Measurements from ENCODE around the gene SAXO1.
"Not testable (repeated sequence)": the region's sequence is repeated elsewhere in the genome, so short reads cannot be mapped to it uniquely, and the experiment has no call there.

The SAXO1 gene

GRCh38 chr9:19033015-19033414 lies at the start of gene SAXO1:
Gene SAXO1, minus strand, starts transcription at chr9:19033209. Its CDS starts 301 bp downstream, at chr9:19032908.
- DNase-seq = no peak

- no peak for DNase-seq
These were observed 41.8 kb upstream of the SAXO1 start for GRCh38 chr9:19074836-19075235.

- DNase-seq = no peak
These were observed 41.2 kb upstream of the SAXO1 start for GRCh38 chr9:19074229-19074628.

- no peak for DNase-seq
These were observed 24.0 kb upstream of the SAXO1 start for GRCh38 chr9:19057033-19057432.

- DNase-seq = no peak
These were observed 17.9 kb upstream of the SAXO1 start for GRCh38 chr9:19050637-19051591.

GRCh38 chr9:19049917-19050636 lies 17.1 kb upstream of the SAXO1 start:
- peak in 2 of 3 experiments; percentile 9 to 62 for DNase-seq

GRCh38 chr9:19048966-19049916 lies 16.2 kb upstream of the SAXO1 start, which contains the start of gene RRAGA:
Gene RRAGA, plus strand, starts transcription at chr9:19049427. Its CDS starts 233 bp downstream, at chr9:19049660.
- DNase-seq = peak; percentile 91 to 97 (median 94)

GRCh38 chr9:19036611-19037010 lies 3.6 kb upstream of the SAXO1 start:
- no peak for DNase-seq

GRCh38 chr9:19032406-19032805 lies 603 bp downstream of the SAXO1 start:
- DNase-seq = peak in 1 of 3 experiments; percentile 46

- no peak for DNase-seq
These were observed 2.1 kb downstream of the SAXO1 start for GRCh38 chr9:19030899-19031298.

- peak; percentile 37 to 76 (median 65) for DNase-seq
These were observed 4.1 kb downstream of the SAXO1 start for GRCh38 chr9:19028835-19029451.

GRCh38 chr9:19027825-19028224 lies 5.2 kb downstream of the SAXO1 start:
- DNase-seq = no peak

GRCh38 chr9:19026375-19026774 lies 6.6 kb downstream of the SAXO1 start:
- DNase-seq = no peak

- DNase-seq = no peak
These were observed 9.9 kb downstream of the SAXO1 start for GRCh38 chr9:19023078-19023477.

- no peak for DNase-seq
These were observed 10.8 kb downstream of the SAXO1 start for GRCh38 chr9:19022206-19022605.

GRCh38 chr9:19021649-19022048 lies 11.4 kb downstream of the SAXO1 start:
- not testable (repeated sequence) for DNase-seq

- no peak for DNase-seq
These were observed 12.0 kb downstream of the SAXO1 start for GRCh38 chr9:19020886-19021455.

- DNase-seq = no peak
These were observed 14.8 kb downstream of the SAXO1 start for GRCh38 chr9:19018201-19018600.

- no peak for DNase-seq
These were observed 23.5 kb downstream of the SAXO1 start for GRCh38 chr9:19009391-19009965.

GRCh38 chr9:19000133-19000532 lies 32.9 kb downstream of the SAXO1 start:
- DNase-seq = no peak

GRCh38 chr9:18999173-18999785 lies 33.7 kb downstream of the SAXO1 start:
- DNase-seq = no peak
